ENCODE measurements around the gene BAIAP2L2.

The BAIAP2L2 gene

GRCh38 chr22:38071421-38072321 lies 38.8 kb downstream of the BAIAP2L2 start:
- DNase-seq (ENCODE audit: insufficient read length, low spot score) (no peak), FAIRE-seq (no peak)
- TF ChIP-seq, protein P1, sequence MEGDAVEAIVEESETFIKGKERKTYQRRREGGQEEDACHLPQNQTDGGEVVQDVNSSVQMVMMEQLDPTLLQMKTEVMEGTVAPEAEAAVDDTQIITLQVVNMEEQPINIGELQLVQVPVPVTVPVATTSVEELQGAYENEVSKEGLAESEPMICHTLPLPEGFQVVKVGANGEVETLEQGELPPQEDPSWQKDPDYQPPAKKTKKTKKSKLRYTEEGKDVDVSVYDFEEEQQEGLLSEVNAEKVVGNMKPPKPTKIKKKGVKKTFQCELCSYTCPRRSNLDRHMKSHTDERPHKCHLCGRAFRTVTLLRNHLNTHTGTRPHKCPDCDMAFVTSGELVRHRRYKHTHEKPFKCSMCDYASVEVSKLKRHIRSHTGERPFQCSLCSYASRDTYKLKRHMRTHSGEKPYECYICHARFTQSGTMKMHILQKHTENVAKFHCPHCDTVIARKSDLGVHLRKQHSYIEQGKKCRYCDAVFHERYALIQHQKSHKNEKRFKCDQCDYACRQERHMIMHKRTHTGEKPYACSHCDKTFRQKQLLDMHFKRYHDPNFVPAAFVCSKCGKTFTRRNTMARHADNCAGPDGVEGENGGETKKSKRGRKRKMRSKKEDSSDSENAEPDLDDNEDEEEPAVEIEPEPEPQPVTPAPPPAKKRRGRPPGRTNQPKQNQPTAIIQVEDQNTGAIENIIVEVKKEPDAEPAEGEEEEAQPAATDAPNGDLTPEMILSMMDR (IDR thresholded peaks at IDR 0.05; ENCODE audit: insufficient read depth, missing control alignments), result no peak

DNA sequence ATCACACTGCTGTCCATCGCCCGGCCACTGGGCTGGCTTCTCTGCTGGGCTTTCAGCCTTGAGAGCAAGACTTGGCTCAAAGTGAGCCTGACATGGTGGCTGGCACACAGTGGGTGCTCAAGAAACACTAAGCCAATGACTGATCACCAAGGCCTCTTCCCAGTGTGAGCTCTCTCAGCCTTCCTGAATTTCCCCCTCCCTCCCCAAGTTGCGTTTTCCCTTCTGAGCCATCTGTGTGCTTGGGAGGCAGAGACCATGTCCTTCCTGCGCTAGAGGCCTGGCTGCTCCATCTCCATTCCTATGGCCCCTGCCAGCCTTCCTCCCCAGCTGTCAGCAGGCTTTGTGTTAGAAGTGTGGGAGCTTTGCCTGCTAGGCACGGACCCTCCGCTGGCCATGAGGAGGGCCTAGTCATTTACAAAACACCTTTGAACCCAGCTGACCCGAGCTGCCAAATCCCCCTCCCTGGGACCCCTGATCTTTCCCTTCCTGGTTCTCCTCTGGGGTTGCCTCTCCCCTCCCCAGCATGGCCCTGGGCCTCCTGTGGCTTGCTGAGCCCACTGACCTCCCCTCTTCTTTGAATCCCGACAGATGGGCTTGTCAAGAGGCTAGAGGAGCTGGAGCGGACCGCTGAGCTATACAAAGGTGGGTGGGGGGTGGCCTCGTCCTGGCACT lies 40.1 kb downstream of the BAIAP2L2 start:
- FAIRE-seq, result no peak
- DNase-seq (ENCODE audit: insufficient read length, low spot score), result no peak
- TF ChIP-seq, protein P1 (IDR thresholded peaks at IDR 0.05; ENCODE audit: insufficient read depth, missing control alignments), result no peak

DNA sequence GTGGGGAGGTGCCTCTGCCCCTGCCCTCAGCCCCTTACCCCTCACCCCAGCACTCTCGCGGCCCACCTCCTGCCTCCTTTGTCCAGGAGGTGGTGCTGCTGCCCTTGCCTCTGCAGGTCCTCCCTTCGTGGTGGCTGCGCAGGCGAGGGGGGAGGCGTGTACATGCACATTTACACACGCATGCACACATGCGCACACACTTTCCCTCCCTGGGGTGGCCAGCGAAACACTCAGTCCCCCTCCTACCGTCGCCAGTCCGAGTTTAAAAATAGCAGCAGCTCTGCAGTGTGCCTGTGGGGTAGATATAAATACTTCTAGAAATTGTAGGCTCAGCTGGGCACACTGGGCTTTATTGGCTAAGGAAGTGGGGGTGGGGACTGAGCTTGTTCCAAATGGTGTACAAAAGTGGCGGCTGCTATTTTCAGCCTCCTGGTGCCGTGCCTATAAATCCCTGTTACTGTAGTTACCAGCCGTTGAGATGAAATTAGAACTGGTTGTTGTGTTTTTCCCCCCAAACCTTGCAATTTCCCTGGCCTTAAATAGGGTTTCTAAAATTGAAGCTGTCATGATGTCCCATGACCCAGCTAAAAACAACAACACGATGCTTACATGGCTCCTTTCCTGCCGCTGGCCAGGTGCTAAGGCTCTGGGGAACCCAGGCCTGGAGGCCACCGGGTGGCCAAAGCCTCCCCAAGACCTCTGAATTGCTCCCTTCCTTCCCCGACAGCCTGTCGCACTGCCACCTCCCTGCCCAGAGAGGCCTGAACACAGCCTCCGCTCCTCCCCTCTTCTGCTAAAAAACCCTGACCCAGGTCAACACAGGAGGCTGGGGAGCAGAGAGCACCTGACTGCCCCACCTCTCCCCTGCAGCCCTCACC lies 40.9 kb downstream of the BAIAP2L2 start:
- TF ChIP-seq, protein P1 (IDR thresholded peaks at IDR 0.05; ENCODE audit: insufficient read depth, missing control alignments), result peak; percentile 30
- no peak for FAIRE-seq
- DNase-seq (ENCODE audit: insufficient read length, low spot score), result no peak

DNA sequence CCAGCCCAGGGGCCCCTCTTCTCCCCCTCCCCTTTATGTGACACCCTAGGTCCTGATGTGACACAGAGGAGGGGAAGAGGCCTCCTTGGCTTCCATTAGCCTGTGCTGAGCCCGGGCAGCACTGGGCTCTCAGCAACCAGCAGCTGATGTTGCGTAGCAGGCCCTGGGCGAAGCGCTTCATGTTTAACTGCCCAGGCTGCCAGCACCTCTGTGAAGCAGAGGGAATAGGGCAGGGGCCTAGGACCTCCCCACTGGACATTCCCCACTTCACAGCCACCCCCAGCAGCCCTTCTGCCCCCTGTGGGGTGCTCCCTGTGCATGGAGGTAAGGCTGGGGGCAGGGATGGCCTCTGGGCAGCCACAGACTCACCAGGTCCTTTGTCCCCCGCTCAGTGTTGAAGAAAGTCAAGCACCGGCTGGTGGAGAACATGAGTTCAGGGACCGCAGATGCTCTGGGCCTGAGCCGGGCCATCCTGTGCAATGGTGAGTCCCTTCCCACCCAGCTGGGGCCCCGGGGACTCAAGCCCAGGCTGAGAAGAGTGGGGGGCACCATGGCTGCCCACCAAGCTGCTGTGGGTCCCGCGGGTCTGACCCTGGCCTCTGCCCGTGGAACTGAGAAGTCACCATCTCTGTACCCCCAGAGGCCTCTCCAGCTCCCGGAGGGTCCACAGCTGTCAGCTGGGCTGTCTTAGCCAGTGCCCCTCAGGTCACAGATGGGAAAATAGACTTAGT lies 41.7 kb downstream of the BAIAP2L2 start:
- no peak for DNase-seq (ENCODE audit: insufficient read length, low spot score)
- TF ChIP-seq, protein P1 (IDR thresholded peaks at IDR 0.05; ENCODE audit: insufficient read depth, missing control alignments), result no peak
- FAIRE-seq, result no peak

DNA sequence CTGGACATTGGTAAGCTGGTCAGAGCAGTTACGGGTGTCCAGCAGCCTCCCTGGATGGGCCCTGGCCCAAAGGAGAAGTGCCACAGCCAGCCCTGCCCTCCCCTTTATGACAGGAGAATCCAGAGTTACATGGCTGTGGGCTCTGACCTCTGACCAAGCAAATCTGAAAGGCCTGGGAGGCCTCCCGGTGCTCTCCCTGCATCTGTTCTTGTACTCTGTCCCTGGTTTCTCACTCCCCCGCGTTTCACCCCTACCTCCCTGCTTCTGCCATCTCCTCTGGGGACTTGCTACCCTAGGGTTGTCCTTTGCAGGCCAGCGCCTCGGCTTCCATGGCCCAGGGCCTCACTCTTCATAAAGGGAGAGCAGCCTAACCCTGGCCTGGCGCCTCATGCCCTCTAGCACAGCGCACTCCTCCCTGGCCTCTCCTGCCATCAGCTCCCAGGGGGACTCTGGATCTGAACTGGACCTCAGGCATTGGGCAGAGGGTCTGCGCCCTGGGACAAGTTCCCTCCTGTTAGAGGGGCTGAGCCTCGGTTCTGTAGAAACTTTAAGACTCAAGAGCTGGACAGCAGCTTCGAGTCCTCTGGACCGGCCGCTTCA lies 42.6 kb downstream of the BAIAP2L2 start:
- FAIRE-seq (no peak), DNase-seq (ENCODE audit: insufficient read length, low spot score) (no peak)
- TF ChIP-seq, protein P1 (IDR thresholded peaks at IDR 0.05; ENCODE audit: insufficient read depth, missing control alignments), result no peak

- DNase-seq (ENCODE audit: insufficient read length, low spot score) (no peak), FAIRE-seq (no peak)
- TF ChIP-seq, protein P1 (IDR thresholded peaks at IDR 0.05; ENCODE audit: insufficient read depth, missing control alignments), result no peak
Observed at GRCh38 chr22:38067028-38067415, 43.5 kb downstream of the BAIAP2L2 start.

Data from D721Med (cell line).